Brain pericyte (primary cell): ENCODE results near the gene CNBP.
A peak's percentile ranks its signal among the peaks of the same experiment; 100 is the strongest.
"Not testable (repeated sequence)": the region's sequence is repeated elsewhere in the genome, so short reads cannot be mapped to it uniquely, and the experiment has no call there.

Experiments
- DNase-seq: peaks from one replicate; pipeline ENCODE4 v3.0.0-alpha.2; 2012; ENCODE audit warnings: low read depth, low spot score

Gene CNBP

GRCh38 chr3:129184784-129185542, 1.3 kb upstream of the CNBP start:
- not testable (repeated sequence) for DNase-seq

GRCh38 chr3:129184396-129184657, 631 bp upstream of the CNBP start:
- DNase-seq = no peak

- no peak for DNase-seq
Measured at GRCh38 chr3:129182390-129183185, 1.1 kb downstream of the CNBP start.

GRCh38 chr3:129181819-129182218, 1.9 kb downstream of the CNBP start:
- DNase-seq = no peak

- no peak for DNase-seq
Measured at GRCh38 chr3:129180461-129180860, 3.2 kb downstream of the CNBP start.

- no peak for DNase-seq
Measured at GRCh38 chr3:129176051-129176450, 7.6 kb downstream of the CNBP start.

- no peak for DNase-seq
Measured at GRCh38 chr3:129173725-129174124, 10.0 kb downstream of the CNBP start.

GRCh38 chr3:129173206-129173605, 10.5 kb downstream of the CNBP start:
- no peak for DNase-seq

- no peak for DNase-seq
Measured at GRCh38 chr3:129166579-129167332, 16.9 kb downstream of the CNBP start.

- DNase-seq = not testable (repeated sequence)
Measured at GRCh38 chr3:129165594-129165993, 18.1 kb downstream of the CNBP start.

- DNase-seq = no peak
Measured at GRCh38 chr3:129164500-129164899, 19.2 kb downstream of the CNBP start.

GRCh38 chr3:129162729-129163579, 20.7 kb downstream of the CNBP start:
- DNase-seq = no peak

GRCh38 chr3:129161860-129162271, 21.8 kb downstream of the CNBP start:
- no peak for DNase-seq

- peak; percentile 87 for DNase-seq
Measured at GRCh38 chr3:129160891-129161859, 22.5 kb downstream of the CNBP start, which contains the start of gene ISY1. TSS of gene ISY1 (minus strand) at chr3:129161063. CDS start at chr3:129160975, 88 bp downstream.

- no peak for DNase-seq
Measured at GRCh38 chr3:129144786-129145185, 38.9 kb downstream of the CNBP start.

- not testable (repeated sequence) for DNase-seq
Measured at GRCh38 chr3:129141011-129141410, 42.7 kb downstream of the CNBP start.

- DNase-seq = no peak
Measured at GRCh38 chr3:129139911-129140310, 43.8 kb downstream of the CNBP start.

- DNase-seq = not testable (repeated sequence)
Measured at GRCh38 chr3:129136275-129136674, 47.4 kb downstream of the CNBP start.

- no peak for DNase-seq
Measured at GRCh38 chr3:129132097-129132866, 51.4 kb downstream of the CNBP start.
